Measurements from ENCODE around the gene NFKB1.

DNA sequence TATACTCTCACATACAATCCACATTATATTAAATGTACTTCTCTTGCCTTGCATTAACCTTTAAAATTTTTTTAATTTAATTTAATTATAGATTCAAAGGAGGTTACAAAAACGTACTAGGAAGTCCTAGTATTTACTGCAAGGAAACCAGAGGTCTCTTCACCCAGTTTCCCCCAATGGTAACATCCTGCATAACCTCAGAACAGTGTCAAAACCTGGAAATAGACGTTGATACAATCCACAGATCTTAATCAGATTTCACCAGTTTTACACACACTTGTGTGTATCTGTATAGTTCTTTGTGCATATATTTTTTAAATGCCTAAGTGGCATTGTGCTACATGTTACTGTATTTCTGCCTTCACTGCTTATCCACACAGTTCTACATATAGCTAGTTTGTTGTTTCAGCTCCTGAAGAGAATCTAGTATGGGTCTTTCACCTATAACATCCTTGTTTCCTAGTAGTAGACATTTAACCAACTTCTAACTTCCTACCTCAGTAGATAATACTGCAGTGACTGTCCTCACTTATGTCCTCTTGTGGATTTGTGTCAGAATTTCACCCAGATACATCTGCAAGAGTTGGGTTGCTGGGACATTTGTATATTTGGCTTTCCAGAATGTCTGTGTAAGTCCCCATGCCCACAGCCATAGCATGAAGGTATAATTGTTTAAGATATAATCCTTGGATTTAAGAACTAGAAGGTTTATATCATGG lies 103.2 kb downstream of the NFKB1 start:
- no peak for TF ChIP-seq CTCF (IDR thresholded peaks at IDR 0.05; ENCODE audit: insufficient read depth, low read length, poor library complexity, severe bottlenecking)
- no peak for TF ChIP-seq EZH2phosphoT487 (conservative IDR thresholded peaks at IDR 0.05; ENCODE audit: low read length)

Data from SU-DHL-6 (cell line).